Upper lobe of left lung (tissue), 6 donors: ENCODE measurements around the gene PCCA. TPM values are rescaled to one million over a fixed set of nuclear protein-coding genes. Genes with fewer than 3 reads are reported as not detected.

ENCODE experiments used
- ATAC-seq, 2 donors: fragments of 200-7000 bp; cut with Tn5 transposase; one replicate each; pipeline ENCODE4 v1.9.1; 2022; ENCODE audit warnings: mild to moderate bottlenecking in 2 of 2, moderate library complexity in 2 of 2; ENCODE audit not compliant: low FRiP score in 2 of 2
- DNase-seq, 2 donors: peaks; one replicate each; pipeline ENCODE4 v3.0.0-alpha.2; 2019 to 2020
- H3K27ac ChIP-seq, 4 donors: fragments of 200-600 bp; sonication (generic); one replicate each; pipeline ENCODE4 v1.5.1; 2016 to 2019
- H3K27me3 ChIP-seq, 4 donors: fragments of 200-600 bp; sonication (generic); one replicate each; pipeline ENCODE4 v1.5.1; 2017 to 2019
- H3K36me3 ChIP-seq, 4 donors: fragments of 200-600 bp; sonication (generic); one replicate each; pipeline ENCODE4 v1.5.1; 2016 to 2019
- H3K4me1 ChIP-seq, 4 donors: fragments of 200-600 bp; sonication (generic); one replicate each; pipeline ENCODE4 v1.5.1; 2018 to 2019
- H3K4me3 ChIP-seq, 4 donors: fragments of 200-600 bp; sonication (generic); one replicate each; pipeline ENCODE4 v1.5.1; 2017 to 2019; ENCODE audit warnings: mild to moderate bottlenecking in 2 of 4, moderate library complexity in 1 of 4
- H3K9me3 ChIP-seq, 4 donors: fragments of 200-600 bp; sonication (generic); one replicate each; pipeline ENCODE4 v1.5.1; 2018 to 2019
- CTCF ChIP-seq, 6 experiments: fragments of 450-650 bp in 4 of 6; fragments of 200-600 bp in 2 of 6; sonication (generic) in 2 of 6; IDR thresholded peaks; one replicate each; pipeline ENCODE4 v1.5.1; 2016 to 2019; ENCODE audit warnings: antibody characterized with exemption in 6 of 6
- EP300 ChIP-seq, 4 donors: sonication (generic); formaldehyde crosslinking; IDR thresholded peaks; one replicate each; pipeline ENCODE4 v1.5.1; 2017; ENCODE audit warnings: antibody characterized with exemption in 4 of 4, control low read depth in 2 of 4
- POLR2A ChIP-seq, 4 donors: fragments of 450-650 bp; IDR thresholded peaks; one replicate each; pipeline ENCODE4 v1.5.1; 2016 to 2017; ENCODE audit warnings: antibody characterized with exemption in 4 of 4, mild to moderate bottlenecking in 2 of 4
- POLR2AphosphoS5 ChIP-seq, 2 donors: sonication (generic); formaldehyde crosslinking; IDR thresholded peaks; one replicate each; pipeline ENCODE4 v1.5.1; 2017; ENCODE audit warnings: antibody characterized with exemption in 2 of 2
- WGBS, 2 donors: methylation state at CpG; one replicate each; pipeline ENCODE4 v1.1.5; 2017 to 2018; 5-methylcytosine and 5-hydroxymethylcytosine counted together
- total RNA-seq, 6 donors: library from RNA; depleted of rRNA in 4 of 6; stranded (reverse); fragments of >200 nt in 4 of 6; gene quantifications; one replicate each; pipeline versions ENCODE4 v1.1.0 to v1.2.1, GENCODE V29; 2016 to 2021
- donor health status: DM: no; HTN: no; CAD: no; lungs with moderate emphysema.
- donor health status: DM: no; HTN: yes; CAD: no; lungs with severe emphysema.

PCCA gene
- total RNA-seq, 6 donors from 2014 or later = 23.1 to 43.4 (median 30.0) TPM

DNA sequence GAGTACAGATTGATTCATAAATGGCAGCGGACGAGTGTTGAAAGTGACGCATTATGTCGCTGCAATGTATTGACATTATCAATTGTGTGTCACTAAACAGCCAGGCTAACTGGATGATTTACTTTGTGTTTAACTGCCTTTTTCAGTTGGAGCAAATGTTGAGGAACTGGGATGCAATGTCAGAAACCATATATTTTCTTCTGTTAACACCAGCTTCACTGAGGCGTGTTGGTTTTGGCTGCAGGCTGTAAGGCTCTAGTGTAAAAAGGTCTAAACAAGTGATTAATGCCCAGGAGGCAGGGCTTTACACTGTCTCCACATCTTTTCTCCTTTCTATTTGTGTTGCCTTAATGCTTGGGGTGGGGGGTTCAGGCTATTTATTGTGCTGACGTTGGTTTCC is 419.6 kb downstream of the PCCA start:
- no peaks in the 10 kb centered on the region for H3K36me3 ChIP-seq
- H3K27ac ChIP-seq = no peak overlapping the region
- DNase-seq (no peak), ATAC-seq (no peak)
- no peaks in the 10 kb centered on the region for H3K27me3 ChIP-seq
- H3K4me1 ChIP-seq = peaks cover 0 to under 1% (median under 1%) of the 10 kb centered on the region in 4 donors
- H3K9me3 ChIP-seq = no peaks in the 10 kb centered on the region
- WGBS, 2 donors = 90 to 95% methylated on average over 6 of the region's 6 CpGs
- no peak overlapping the region for H3K4me3 ChIP-seq
- TF ChIP-seq POLR2AphosphoS5 (IDR thresholded peaks at IDR 0.05) = no peak
- TF ChIP-seq EP300 (IDR thresholded peaks at IDR 0.05) = no peak
- no peak for TF ChIP-seq POLR2A (IDR thresholded peaks at IDR 0.05)
- TF ChIP-seq CTCF (IDR thresholded peaks at IDR 0.05) = no peak

DNA sequence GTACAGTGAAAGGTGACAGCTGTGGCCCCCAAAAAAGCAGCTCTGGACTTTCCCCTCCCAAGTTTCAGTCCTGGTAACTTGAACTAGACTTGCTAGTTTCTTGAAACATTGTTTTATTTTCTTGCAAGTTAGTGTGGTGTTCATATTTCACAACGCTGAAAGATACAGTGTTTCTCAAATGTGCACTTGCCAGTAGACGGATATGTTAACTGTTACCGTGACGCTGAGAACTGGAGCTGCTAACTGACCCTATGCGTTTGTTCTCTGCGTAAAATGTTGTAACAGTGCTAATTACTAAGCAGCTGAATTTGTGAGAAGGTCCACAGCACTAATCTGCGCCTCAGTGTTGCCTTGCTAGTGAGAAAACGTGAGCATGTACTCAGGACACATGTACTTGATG is 420.1 kb downstream of the PCCA start:
- Histone ChIP-seq H3K27me3 (no peaks in the 10 kb centered on the region), H3K9me3 (no peaks in the 10 kb centered on the region), H3K27ac (no peak overlapping the region), H3K36me3 (no peaks in the 10 kb centered on the region), H3K4me3 (no peak overlapping the region), H3K4me1 (peaks cover 0 to 5% (median 2%) of the 10 kb centered on the region in 4 donors)
- WGBS, 2 donors = 79 to 91% methylated on average over 8 of the region's 8 CpGs
- no peak for ATAC-seq
- no peak for TF ChIP-seq CTCF (IDR thresholded peaks at IDR 0.05)
- no peak for TF ChIP-seq POLR2AphosphoS5 (IDR thresholded peaks at IDR 0.05)
- TF ChIP-seq POLR2A (IDR thresholded peaks at IDR 0.05) = no peak
- TF ChIP-seq EP300 (IDR thresholded peaks at IDR 0.05) = no peak
- no peak for DNase-seq

DNA sequence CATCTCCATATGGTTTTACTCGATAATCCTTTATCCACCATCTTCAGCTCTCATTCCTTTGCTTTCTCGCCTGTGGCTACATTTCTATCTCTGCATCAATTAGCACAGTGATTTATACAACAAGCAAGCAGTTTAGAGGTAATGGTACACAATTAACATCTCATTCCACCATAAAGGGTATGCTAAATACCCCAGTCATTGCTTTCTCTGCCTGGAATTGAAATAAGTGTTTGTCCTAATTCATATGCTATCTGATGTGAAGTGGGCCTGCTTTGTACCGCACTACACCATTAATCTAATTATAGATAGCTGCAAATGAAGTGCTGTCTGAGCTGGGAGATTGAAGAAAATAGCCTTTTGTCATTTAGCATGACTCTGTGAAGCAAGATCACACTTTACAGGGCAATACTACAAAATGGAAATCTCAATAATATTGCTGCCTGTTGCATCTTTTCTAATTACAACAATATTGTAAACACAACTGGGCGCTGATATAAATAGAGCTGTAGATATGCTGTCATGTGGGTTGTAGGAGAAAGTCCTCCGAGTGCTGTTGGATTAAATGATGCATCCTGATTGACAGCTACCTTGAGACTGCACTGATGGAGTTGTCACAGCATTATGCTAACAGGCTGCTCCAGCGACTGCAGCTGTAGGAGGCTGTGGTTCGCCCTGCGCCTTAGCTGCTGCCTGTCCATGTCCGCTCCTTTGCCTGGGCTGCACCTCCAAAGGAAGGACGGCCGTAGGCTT is 421.5 kb downstream of the PCCA start:
- WGBS, 2 donors = 89 to 94% methylated on average over 11 of the region's 11 CpGs
- no peak for DNase-seq
- no peak for ATAC-seq
- Histone ChIP-seq H3K27ac (no peak overlapping the region), H3K4me1 (peaks cover 0 to 12% (median 8%) of the 10 kb centered on the region in 4 donors), H3K4me3 (no peak overlapping the region), H3K9me3 (no peaks in the 10 kb centered on the region), H3K27me3 (no peaks in the 10 kb centered on the region), H3K36me3 (no peaks in the 10 kb centered on the region)
- TF ChIP-seq EP300 (IDR thresholded peaks at IDR 0.05) (no peak), CTCF (IDR thresholded peaks at IDR 0.05) (no peak), POLR2A (IDR thresholded peaks at IDR 0.05) (no peak), POLR2AphosphoS5 (IDR thresholded peaks at IDR 0.05) (no peak)

GRCh38 chr13:100511466-100511865 is 422.6 kb downstream of the PCCA start:
- whole genome bisulfite sequencing, 2 donors = 63 to 80% methylated on average over 7 of the region's 7 CpGs

More at GRCh38 chr13:100511466-100511865, 422.6 kb downstream of the PCCA start:
- Histone ChIP-seq H3K4me3 (no peak overlapping the region), H3K9me3 (no peaks in the 10 kb centered on the region), H3K4me1 (peaks cover 0 to 12% (median 8%) of the 10 kb centered on the region in 4 donors), H3K27me3 (no peaks in the 10 kb centered on the region), H3K27ac (no peak overlapping the region), H3K36me3 (peaks cover 0 to 5% (median 0%) of the 10 kb centered on the region in 4 donors)
- TF ChIP-seq EP300 (IDR thresholded peaks at IDR 0.05) (no peak), CTCF (IDR thresholded peaks at IDR 0.05) (no peak), POLR2A (IDR thresholded peaks at IDR 0.05) (no peak), POLR2AphosphoS5 (IDR thresholded peaks at IDR 0.05) (no peak)
- no peak for DNase-seq
- no peak for ATAC-seq
